Measurements from ENCODE around the gene DLD.
"Not testable (repeated sequence)": the region's sequence is repeated elsewhere in the genome, so short reads cannot be mapped to it uniquely, and the experiment has no call there.

DLD gene

GRCh38 chr7:107874605-107875446, 16.2 kb upstream of the DLD start:
- DNase-seq (ENCODE audit: low read depth), result peak; percentile 14

DNA sequence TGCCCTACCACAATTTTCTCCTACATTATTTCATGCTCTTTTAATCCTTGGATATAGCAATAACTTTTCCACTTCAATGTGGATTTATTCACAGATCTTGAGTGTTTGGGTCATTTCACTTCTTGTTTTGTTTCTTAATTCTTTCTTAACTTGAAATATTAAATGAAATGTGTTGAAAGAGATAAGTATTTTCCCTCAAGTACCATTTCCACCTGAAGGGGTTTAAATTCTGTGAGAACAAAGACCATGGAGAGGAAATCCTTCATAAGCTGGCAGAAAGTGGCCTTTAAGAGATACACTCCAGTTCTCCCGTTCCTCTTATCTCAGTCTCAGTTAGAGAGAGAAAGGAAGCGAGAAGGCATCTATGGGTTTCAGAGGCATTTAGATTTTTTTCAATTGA, 14.1 kb upstream of the DLD start:
- no peak for DNase-seq (ENCODE audit: low read depth)

- DNase-seq (ENCODE audit: low read depth), result no peak
Measured at GRCh38 chr7:107877731-107878382, 13.1 kb upstream of the DLD start.

DNA sequence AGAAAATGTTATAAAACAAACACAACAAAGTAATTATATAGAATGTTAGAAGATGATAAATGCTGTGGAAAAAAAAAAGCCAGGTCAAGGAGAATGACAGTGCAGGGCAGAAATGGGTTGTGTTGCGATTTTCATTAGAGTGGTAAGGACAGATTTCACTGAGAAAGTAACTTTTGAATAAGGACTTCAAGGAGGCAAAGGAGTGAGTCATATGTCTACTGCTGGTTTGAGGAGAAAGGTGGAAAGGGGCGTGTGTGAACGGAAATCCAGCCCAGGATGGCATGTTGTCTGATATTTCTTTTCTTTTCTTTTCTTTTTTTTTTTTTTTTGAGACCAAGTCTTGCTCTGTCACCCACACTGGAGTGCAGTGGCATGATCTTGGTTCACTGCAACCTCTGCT, 12.3 kb upstream of the DLD start:
- no peak for DNase-seq (ENCODE audit: low read depth)

DNA sequence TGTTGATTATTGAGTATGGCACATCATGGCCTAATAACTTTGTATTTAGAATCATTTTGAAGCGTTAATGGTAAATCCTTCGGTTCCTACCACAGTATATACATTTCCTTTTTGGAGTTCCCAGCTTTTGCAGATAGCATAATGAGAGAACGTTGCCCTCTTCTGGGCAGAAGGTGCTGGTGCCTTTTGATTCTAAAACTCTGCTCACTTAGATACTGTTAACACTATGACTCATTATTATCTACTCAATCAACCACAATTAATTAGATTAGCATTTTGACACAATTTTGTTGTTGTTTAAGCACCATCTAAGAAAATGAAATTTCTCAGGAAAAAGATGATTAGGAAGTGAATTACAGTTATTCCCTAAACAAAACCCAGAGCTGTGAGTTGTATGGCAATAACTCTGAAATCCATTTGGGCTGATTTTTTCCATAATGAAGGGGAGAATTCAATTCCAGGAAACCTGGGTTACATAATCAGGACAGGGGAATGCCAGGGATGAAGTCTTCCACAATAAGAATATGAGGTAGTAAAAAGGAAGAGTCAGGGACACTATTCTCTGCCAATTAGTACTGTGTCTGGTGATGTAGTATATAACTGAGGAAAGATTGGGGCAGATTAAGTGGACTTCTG, 11.5 kb upstream of the DLD start:
- DNase-seq (ENCODE audit: low read depth), result peak; percentile 28

DNA sequence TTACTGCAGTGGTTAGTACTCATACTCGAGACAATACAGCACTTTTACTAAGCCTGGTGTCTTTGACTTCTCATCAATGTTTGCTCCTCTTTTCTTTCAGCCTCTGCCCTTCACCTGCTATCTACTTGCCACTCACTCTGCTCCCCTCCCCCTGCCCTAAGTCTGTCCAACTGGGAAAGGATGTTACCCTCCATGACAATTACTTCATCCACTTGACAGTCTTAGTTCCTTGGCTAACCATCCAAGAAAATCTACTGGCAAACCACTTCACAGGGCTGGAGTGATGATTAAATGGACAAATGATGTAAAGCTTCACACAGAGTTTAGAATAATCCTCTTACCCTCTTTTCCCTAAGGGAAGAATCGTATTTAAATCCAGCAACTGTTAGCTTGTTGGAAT, 8.2 kb upstream of the DLD start:
- no peak for DNase-seq (ENCODE audit: low read depth)

GRCh38 chr7:107884066-107884818, 6.7 kb upstream of the DLD start:
- no peak for DNase-seq (ENCODE audit: low read depth)

GRCh38 chr7:107887827-107888226, 3.2 kb upstream of the DLD start:
- DNase-seq (ENCODE audit: low read depth), result not testable (repeated sequence)

DNA sequence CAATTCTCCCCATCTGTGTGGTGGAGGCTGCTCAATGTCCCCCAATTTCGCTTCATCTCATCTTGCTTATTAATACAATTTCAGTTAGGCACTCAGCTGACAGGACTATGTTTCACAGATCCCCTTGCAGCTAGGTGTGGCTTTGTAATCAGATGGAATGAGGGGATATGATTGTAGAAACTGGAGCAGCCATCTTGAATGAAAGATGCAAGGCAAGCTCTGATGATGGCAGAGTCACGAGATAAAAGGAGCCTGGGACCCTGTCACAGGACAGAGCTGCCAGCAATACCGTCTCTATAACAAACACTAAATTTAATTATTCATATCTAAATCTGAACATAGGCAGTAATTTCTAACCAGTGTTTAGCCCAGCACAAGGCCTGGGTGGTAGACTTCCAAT, 991 bp upstream of the DLD start:
- DNase-seq (ENCODE audit: low read depth), result no peak

GRCh38 chr7:107890493-107890961, 456 bp upstream of the DLD start:
- no peak for DNase-seq (ENCODE audit: low read depth)

- no peak for DNase-seq (ENCODE audit: low read depth)
Measured at GRCh38 chr7:107891636-107892366, 818 bp downstream of the DLD start.

- not testable (repeated sequence) for DNase-seq (ENCODE audit: low read depth)
Measured at GRCh38 chr7:107892367-107892741, 1.4 kb downstream of the DLD start.

DNA sequence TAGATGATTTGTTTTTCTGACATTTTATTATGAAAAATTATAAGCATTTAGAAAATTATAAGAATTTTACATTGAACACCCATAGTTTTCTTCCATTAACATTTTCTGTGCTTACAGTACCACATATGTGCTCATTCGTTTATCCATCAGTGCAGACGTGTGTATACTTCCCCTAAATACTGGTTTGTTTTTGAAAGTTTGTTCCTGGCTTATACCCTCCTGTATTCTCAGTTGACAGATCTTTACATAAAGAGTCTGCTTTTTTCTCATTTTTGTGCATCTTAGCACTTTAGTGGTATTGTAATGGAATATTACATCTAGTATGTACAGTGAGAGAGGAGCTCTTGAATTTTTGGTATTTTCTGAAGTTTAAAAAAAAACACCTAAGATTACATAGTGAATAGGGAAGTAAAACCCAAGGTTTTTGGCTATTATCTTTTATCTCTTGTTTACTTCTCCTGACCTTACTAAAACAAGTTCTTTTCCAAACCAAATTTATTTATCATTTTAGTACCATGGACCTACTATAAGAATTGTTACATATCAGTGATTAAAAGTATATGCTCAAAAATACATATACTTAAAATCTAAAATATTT, 8.1 kb downstream of the DLD start:
- DNase-seq (ENCODE audit: low read depth), result no peak

GRCh38 chr7:107900496-107901015, 9.6 kb downstream of the DLD start:
- no peak for DNase-seq (ENCODE audit: low read depth)

DNA sequence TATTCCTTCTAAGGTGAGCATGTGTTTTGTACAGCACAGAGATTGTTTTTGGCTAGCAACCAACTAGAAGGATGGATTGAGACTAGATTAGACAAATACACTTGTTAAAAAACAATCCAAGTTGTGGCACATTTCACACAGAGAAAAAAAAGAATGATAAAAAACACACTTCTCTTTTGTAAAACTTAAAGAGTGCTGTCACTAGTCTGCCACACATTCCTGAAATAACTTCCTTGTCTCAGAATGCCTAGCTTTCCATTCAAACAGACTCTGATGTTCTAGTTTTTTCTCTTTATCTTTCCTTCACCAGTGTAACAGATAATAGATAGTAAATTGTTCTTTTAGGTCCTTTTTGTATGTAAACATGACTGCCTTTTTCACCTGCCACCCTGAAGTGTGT, 11.4 kb downstream of the DLD start:
- DNase-seq (ENCODE audit: low read depth), result no peak

DNA sequence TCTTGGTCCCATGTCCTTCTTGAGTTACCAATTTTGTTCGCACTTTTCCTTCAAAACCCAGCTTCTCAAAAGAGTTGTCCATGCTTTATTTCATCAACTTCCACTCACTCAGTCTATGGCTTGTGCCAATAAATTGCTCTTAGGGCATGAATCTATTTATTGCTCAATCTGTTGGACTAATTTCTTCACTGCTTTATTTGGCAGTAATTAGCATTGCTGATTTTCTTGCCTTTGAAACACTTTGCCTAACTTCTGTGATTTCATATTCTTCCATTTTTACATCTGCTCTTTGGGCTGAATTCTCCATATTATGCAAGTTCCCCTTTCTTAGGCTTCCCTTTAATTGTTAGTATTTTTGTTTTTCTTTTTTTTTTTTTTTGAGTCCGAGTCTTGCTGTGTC, 16.8 kb downstream of the DLD start:
- DNase-seq (ENCODE audit: low read depth), result no peak

GRCh38 chr7:107909445-107909844, 18.5 kb downstream of the DLD start:
- DNase-seq (ENCODE audit: low read depth), result no peak

- no peak for DNase-seq (ENCODE audit: low read depth)
Measured at GRCh38 chr7:107911981-107912380, 21.0 kb downstream of the DLD start.

DNA sequence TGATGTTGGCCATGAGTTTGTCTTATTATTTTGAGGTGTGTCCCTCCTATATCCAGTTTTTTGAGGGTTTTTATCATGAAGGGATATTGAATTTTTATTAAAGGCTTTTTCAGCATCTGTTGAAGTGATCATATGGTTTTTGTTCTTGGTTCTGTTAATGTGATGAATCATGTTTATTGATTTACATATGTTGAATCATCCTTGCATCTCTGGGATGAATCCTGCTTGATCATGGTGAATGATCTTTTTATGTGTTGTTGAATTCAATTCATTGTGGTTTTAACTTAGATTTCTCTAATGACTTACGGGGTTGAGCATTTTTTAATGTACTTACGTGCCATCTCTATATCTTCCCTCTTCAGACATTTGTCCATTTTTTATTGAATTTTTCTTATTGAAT, 22.9 kb downstream of the DLD start:
- no peak for DNase-seq (ENCODE audit: low read depth)

DNA sequence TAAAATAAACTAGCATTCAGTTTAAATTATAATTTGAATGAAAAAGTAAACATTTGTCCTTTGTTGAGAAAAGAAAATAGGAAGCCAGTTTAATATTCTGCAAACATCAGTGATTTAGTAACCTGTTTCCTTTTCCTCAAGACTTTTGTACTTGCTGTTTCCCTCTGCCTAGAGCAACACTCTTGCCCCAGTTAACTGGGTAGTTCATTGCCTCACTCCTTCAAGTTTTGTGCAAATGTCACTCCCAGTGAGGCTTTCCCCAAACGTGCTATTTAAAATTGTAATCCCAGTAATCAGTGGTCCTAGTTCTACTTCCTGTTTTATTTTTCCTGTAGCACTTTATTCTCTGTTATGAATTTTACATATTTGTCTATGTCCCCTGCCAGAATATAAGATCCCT, 23.8 kb downstream of the DLD start:
- no peak for DNase-seq (ENCODE audit: low read depth)

DNA sequence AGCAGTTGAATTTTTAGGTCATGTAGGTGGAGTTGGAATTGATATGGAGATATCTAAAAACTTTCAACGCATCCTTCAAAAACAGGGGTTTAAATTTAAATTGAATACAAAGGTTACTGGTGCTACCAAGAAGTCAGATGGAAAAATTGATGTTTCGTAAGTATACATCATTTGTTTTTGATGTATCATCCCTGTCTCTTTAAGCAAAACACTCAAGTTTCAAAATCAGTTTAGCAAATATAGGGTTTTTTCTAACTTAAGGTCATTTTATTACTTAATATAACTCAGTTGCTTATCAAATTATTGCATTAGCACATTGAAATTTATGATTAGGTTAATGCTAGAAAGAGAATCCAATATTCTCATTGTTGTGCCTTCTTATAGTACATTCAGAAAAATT, 24.6 kb downstream of the DLD start:
- no peak for DNase-seq (ENCODE audit: low read depth)
